PFSK-1 (cell line): Measurements from ENCODE around the gene SORCS1.

Experiments
- FOXP2 ChIP-seq: optimal IDR thresholded peaks from 2 replicates; pipeline ENCODE3; 2011; ENCODE audit warnings: borderline replicate concordance, control low read depth, inconsistent platforms; ENCODE audit not compliant: insufficient read depth; ENCODE audit errors: extremely low read length, extremely low read depth
- POLR2AphosphoS5 ChIP-seq: IDR thresholded peaks from 2 replicates; pipeline ENCODE4 v1.6.1; 2012; ENCODE audit warnings: low read depth, mild to moderate bottlenecking, control low read depth, low read length, moderate library complexity
- REST ChIP-seq, 2 experiments: IDR thresholded peaks; 2 replicates each; pipeline versions ENCODE4 v1.6.1 to v1.8.0; 2011 to 2012; ENCODE audit warnings: low read depth in 2 of 2, low read length in 2 of 2, control low read depth in 1 of 2, inconsistent platforms in 1 of 2, mild to moderate bottlenecking in 1 of 2, moderate library complexity in 1 of 2; ENCODE audit not compliant: insufficient read depth in 1 of 2
- SIN3A ChIP-seq: IDR thresholded peaks from 2 replicates; pipeline ENCODE4 v1.6.1; 2012; ENCODE audit warnings: mild to moderate bottlenecking, low read length, moderate library complexity, borderline replicate concordance; ENCODE audit not compliant: insufficient read depth
- TAF1 ChIP-seq: IDR thresholded peaks from 2 replicates; pipeline ENCODE4 v1.6.1; 2012; ENCODE audit warnings: low read length, control low read depth, borderline replicate concordance; ENCODE audit not compliant: insufficient read depth

SORCS1 gene

GRCh38 chr10:107081644-107082043 is 82.9 kb downstream of the SORCS1 start:
- TF ChIP-seq REST (IDR thresholded peaks at IDR 0.05; ENCODE audit: insufficient read depth in 1 of 2, low read depth in 2 of 2, low read length in 2 of 2) (no peak), POLR2AphosphoS5 (no peak), FOXP2 (no peak), SIN3A (no peak), TAF1 (no peak)

GRCh38 chr10:107075117-107075516 is 89.4 kb downstream of the SORCS1 start:
- TF ChIP-seq TAF1 (no peak), POLR2AphosphoS5 (no peak), SIN3A (no peak)

- TF ChIP-seq SIN3A, result no peak
- TF ChIP-seq POLR2AphosphoS5, result no peak
- TF ChIP-seq TAF1, result no peak
These were observed 91.7 kb downstream of the SORCS1 start for GRCh38 chr10:107072786-107073185.

- TF ChIP-seq TAF1, result no peak
- TF ChIP-seq POLR2AphosphoS5, result no peak
- no peak for TF ChIP-seq SIN3A
These were observed 92.5 kb downstream of the SORCS1 start for GRCh38 chr10:107072028-107072427.

- TF ChIP-seq FOXP2 (no peak), SIN3A (no peak), POLR2AphosphoS5 (no peak), TAF1 (no peak), REST (IDR thresholded peaks at IDR 0.05; ENCODE audit: insufficient read depth in 1 of 2, low read depth in 2 of 2, low read length in 2 of 2) (no peak)
These were observed 93.2 kb downstream of the SORCS1 start for GRCh38 chr10:107071301-107071700.

GRCh38 chr10:107067843-107068242 is 96.7 kb downstream of the SORCS1 start:
- TF ChIP-seq POLR2AphosphoS5, result no peak
- TF ChIP-seq SIN3A, result no peak
- no peak for TF ChIP-seq TAF1
- TF ChIP-seq REST (IDR thresholded peaks at IDR 0.05; ENCODE audit: insufficient read depth in 1 of 2, low read depth in 2 of 2, low read length in 2 of 2), result no peak
- no peak for TF ChIP-seq FOXP2

GRCh38 chr10:107064075-107064474 is 100.4 kb downstream of the SORCS1 start:
- TF ChIP-seq POLR2AphosphoS5, result no peak
- no peak for TF ChIP-seq TAF1
- no peak for TF ChIP-seq REST (IDR thresholded peaks at IDR 0.05; ENCODE audit: insufficient read depth in 1 of 2, low read depth in 2 of 2, low read length in 2 of 2)
- no peak for TF ChIP-seq SIN3A
- TF ChIP-seq FOXP2, result no peak
